ENCODE measurements around the gene HOXB9.

Gene HOXB9

GRCh38 chr17:48626245-48627117 lies at the start of gene HOXB9:
Gene HOXB9, minus strand, starts transcription at chr17:48626358. Its CDS starts 89 bp downstream, at chr17:48626269.
- Histone ChIP-seq H3K4me3 (ENCODE audit: low read depth, low read length) (peak within 1 kb of the TSS; percentile 42), H3K27ac (no peak within 1 kb of the TSS), H3K9me3 (ENCODE audit: severe bottlenecking) (peaks cover 2% of the 10 kb centered on the region), H3K27me3 (ENCODE audit: insufficient read depth, low read depth, severe bottlenecking) (peaks cover 99% of the 10 kb centered on the region), H3K36me3 (no peaks in the 10 kb centered on the region)
- TF ChIP-seq CTCF (IDR thresholded peaks at IDR 0.05; ENCODE audit: low read depth, low read length) = no peak
- DNase-seq = no peak

- H3K27me3 ChIP-seq (ENCODE audit: insufficient read depth, low read depth, severe bottlenecking) = peaks cover 94% of the 10 kb centered on the region
- H3K36me3 ChIP-seq = no peaks in the 10 kb centered on the region
- no peak for TF ChIP-seq CTCF (IDR thresholded peaks at IDR 0.05; ENCODE audit: low read depth, low read length)
- H3K27ac ChIP-seq = no peak overlapping the region
- peaks cover 2% of the 10 kb centered on the region for H3K9me3 ChIP-seq (ENCODE audit: severe bottlenecking)
- DNase-seq = no peak
- no peak overlapping the region for H3K4me3 ChIP-seq (ENCODE audit: low read depth, low read length)
Observed at GRCh38 chr17:48672340-48672739, 46.2 kb upstream of the HOXB9 start.

- DNase-seq = peak; percentile 73
- Histone ChIP-seq H3K27ac (no peak overlapping the region), H3K9me3 (ENCODE audit: severe bottlenecking) (peaks cover 2% of the 10 kb centered on the region), H3K4me3 (ENCODE audit: low read depth, low read length) (peak overlapping the region; percentile 13; the same call in 1 of the 2 replicates), H3K27me3 (ENCODE audit: insufficient read depth, low read depth, severe bottlenecking) (peaks cover 93% of the 10 kb centered on the region), H3K36me3 (no peaks in the 10 kb centered on the region)
- TF ChIP-seq CTCF (IDR thresholded peaks at IDR 0.05; ENCODE audit: low read depth, low read length) = peak; percentile 88
Observed at GRCh38 chr17:48671697-48672171, 45.6 kb upstream of the HOXB9 start.

GRCh38 chr17:48663134-48663924 lies 37.2 kb upstream of the HOXB9 start:
- Histone ChIP-seq H3K27me3 (ENCODE audit: insufficient read depth, low read depth, severe bottlenecking) (peaks cover 87% of the 10 kb centered on the region), H3K27ac (no peak overlapping the region), H3K9me3 (ENCODE audit: severe bottlenecking) (peaks cover 9% of the 10 kb centered on the region), H3K36me3 (no peaks in the 10 kb centered on the region), H3K4me3 (ENCODE audit: low read depth, low read length) (no peak overlapping the region)
- no peak for DNase-seq
- peak; percentile 52 for TF ChIP-seq CTCF (IDR thresholded peaks at IDR 0.05; ENCODE audit: low read depth, low read length)

- DNase-seq = no peak
- Histone ChIP-seq H3K9me3 (ENCODE audit: severe bottlenecking) (peaks cover 7% of the 10 kb centered on the region), H3K36me3 (no peaks in the 10 kb centered on the region), H3K4me3 (ENCODE audit: low read depth, low read length) (no peak overlapping the region), H3K27me3 (ENCODE audit: insufficient read depth, low read depth, severe bottlenecking) (peaks cover 93% of the 10 kb centered on the region), H3K27ac (no peak overlapping the region)
- TF ChIP-seq CTCF (IDR thresholded peaks at IDR 0.05; ENCODE audit: low read depth, low read length) = no peak
Observed at GRCh38 chr17:48655913-48656312, 29.8 kb upstream of the HOXB9 start.
